OCI-LY3 (cell line): ENCODE measurements around the gene SPATA16.
"Not testable (repeated sequence)": the region's sequence is repeated elsewhere in the genome, so short reads cannot be mapped to it uniquely, and the experiment has no call there.

ENCODE experiments used
- H2AFZ ChIP-seq: fragments of 200-600, 300-600 bp; shearing (Covaris generic); 2 replicates; pipeline ENCODE4 v1.6.0; 2014; ENCODE audit warnings: antibody characterized with exemption, low read depth, low read length
- H3K27ac ChIP-seq: fragments of 200-600, 300-600 bp; sonication (generic); 2 replicates; pipeline ENCODE4 v1.5.1; 2014; ENCODE audit warnings: mild to moderate bottlenecking, low read length, moderate library complexity, mixed read lengths
- H3K27me3 ChIP-seq: fragments of 200-600, 300-600 bp; sonication (generic); 2 replicates; pipeline ENCODE4 v1.6.1; 2014; ENCODE audit warnings: low read depth, low read length, mixed read lengths
- H3K36me3 ChIP-seq: fragments of 200-600, 300-600 bp; sonication (generic); replicated peaks from 2 replicates; pipeline ENCODE3; 2014; ENCODE audit warnings: low read depth, low read length, mixed read lengths
- H3K4me1 ChIP-seq: fragments of 300-600, 200-600 bp; sonication (generic); 2 replicates; pipeline ENCODE4 v1.6.1; 2014; ENCODE audit warnings: low read length, mixed read lengths
- H3K4me2 ChIP-seq: fragments of 200-600, 300-600 bp; sonication (generic); 2 replicates; pipeline ENCODE4 v1.6.1; 2014; ENCODE audit warnings: low read length, mixed read lengths
- H3K4me3 ChIP-seq: fragments of 300-600, 200-600 bp; sonication (generic); 2 replicates; pipeline ENCODE4 v1.5.1; 2014; ENCODE audit warnings: antibody characterized with exemption, mild to moderate bottlenecking, low read length, moderate library complexity
- H3K79me2 ChIP-seq: fragments of 300-600, 200-600 bp; shearing (Covaris generic); 2 replicates; pipeline ENCODE4 v1.6.1; 2014; ENCODE audit warnings: mild to moderate bottlenecking, low read length, mixed read lengths
- H3K9ac ChIP-seq: fragments of 300-600, 200-600 bp; shearing (Covaris generic); 2 replicates; pipeline ENCODE4 v1.6.0; 2014; ENCODE audit warnings: mild to moderate bottlenecking, low read length, moderate library complexity
- H3K9me3 ChIP-seq: fragments of 200-600, 300-600 bp; shearing (Covaris generic); 2 replicates; pipeline ENCODE4 v1.6.1; 2014; ENCODE audit warnings: low read length, mixed read lengths; ENCODE audit not compliant: insufficient read depth
- H4K20me1 ChIP-seq: fragments of 200-600, 300-600 bp; sonication (generic); 2 replicates; pipeline ENCODE4 v1.6.1; 2016; ENCODE audit warnings: low read length, mixed read lengths; ENCODE audit not compliant: insufficient read depth
- CTCF ChIP-seq: fragments of 200-600, 300-600 bp; sonication (generic); IDR thresholded peaks from 2 replicates; pipeline ENCODE4 v1.5.1; 2014; ENCODE audit warnings: antibody characterized with exemption, low read length, low read depth
- EZH2phosphoT487 ChIP-seq: fragments of 200-600 bp; shearing (Covaris generic); IDR thresholded peaks from 2 replicates; pipeline ENCODE4 v1.6.1; 2018; ENCODE audit warnings: antibody characterized with exemption, mixed run types, low read depth

The SPATA16 gene

GRCh38 chr3:172875039-172875438, 266.0 kb downstream of the SPATA16 start:
- Histone ChIP-seq H3K36me3 (no peaks in the 10 kb centered on the region), H3K9ac (no peak overlapping the region), H3K27ac (no peak overlapping the region), H3K4me3 (no peak overlapping the region), H3K4me2 (no peak overlapping the region), H3K79me2 (no peaks in the 10 kb centered on the region), H4K20me1 (no peaks in the 10 kb centered on the region), H3K27me3 (no peaks in the 10 kb centered on the region), H2AFZ (no peak overlapping the region), H3K9me3 (no peaks in the 10 kb centered on the region), H3K4me1 (no peaks in the 10 kb centered on the region)
- TF ChIP-seq EZH2phosphoT487: no peak
- no peak for TF ChIP-seq CTCF

- no peak overlapping the region for H3K4me2 ChIP-seq
- H3K4me3 ChIP-seq: no peak overlapping the region
- no peaks in the 10 kb centered on the region for H3K27me3 ChIP-seq
- no peaks in the 10 kb centered on the region for H3K4me1 ChIP-seq
- H4K20me1 ChIP-seq: no peaks in the 10 kb centered on the region
- no peaks in the 10 kb centered on the region for H3K79me2 ChIP-seq
- H2AFZ ChIP-seq: no peak overlapping the region
- TF ChIP-seq CTCF: no peak
- no peak for TF ChIP-seq EZH2phosphoT487
- no peaks in the 10 kb centered on the region for H3K36me3 ChIP-seq
- H3K27ac ChIP-seq: no peak overlapping the region
- H3K9me3 ChIP-seq: no peaks in the 10 kb centered on the region
- H3K9ac ChIP-seq: no peak overlapping the region
Measured at GRCh38 chr3:172869784-172870518, 271.1 kb downstream of the SPATA16 start.

GRCh38 chr3:172869368-172869771, 271.7 kb downstream of the SPATA16 start:
- no peaks in the 10 kb centered on the region for H3K9me3 ChIP-seq
- no peak overlapping the region for H2AFZ ChIP-seq
- H3K4me2 ChIP-seq: no peak overlapping the region
- H3K27ac ChIP-seq: no peak overlapping the region
- H3K27me3 ChIP-seq: no peaks in the 10 kb centered on the region
- no peak overlapping the region for H3K9ac ChIP-seq
- no peaks in the 10 kb centered on the region for H3K79me2 ChIP-seq
- no peaks in the 10 kb centered on the region for H3K36me3 ChIP-seq
- no peaks in the 10 kb centered on the region for H3K4me1 ChIP-seq
- H3K4me3 ChIP-seq: no peak overlapping the region
- no peaks in the 10 kb centered on the region for H4K20me1 ChIP-seq
- TF ChIP-seq CTCF: no peak
- no peak for TF ChIP-seq EZH2phosphoT487

GRCh38 chr3:172868582-172869200, 272.3 kb downstream of the SPATA16 start:
- Histone ChIP-seq H3K4me1 (no peaks in the 10 kb centered on the region), H3K27me3 (no peaks in the 10 kb centered on the region), H3K4me2 (no peak overlapping the region), H3K9ac (no peak overlapping the region), H3K27ac (no peak overlapping the region), H3K9me3 (no peaks in the 10 kb centered on the region), H4K20me1 (no peaks in the 10 kb centered on the region), H2AFZ (no peak overlapping the region), H3K4me3 (no peak overlapping the region), H3K36me3 (no peaks in the 10 kb centered on the region), H3K79me2 (no peaks in the 10 kb centered on the region)
- TF ChIP-seq EZH2phosphoT487 (no peak), CTCF (no peak)

- H2AFZ ChIP-seq, H3K4me2 ChIP-seq, H3K79me2 ChIP-seq, H3K36me3 ChIP-seq, H3K4me3 ChIP-seq, H3K9ac ChIP-seq, H4K20me1 ChIP-seq, H3K27ac ChIP-seq, H3K9me3 ChIP-seq, H3K4me1 ChIP-seq, H3K27me3 ChIP-seq: not testable (repeated sequence)
Measured at GRCh38 chr3:172866726-172867350, 274.2 kb downstream of the SPATA16 start.
